Uterus (tissue), 2 donors: ENCODE results near the gene BRCA2.

Experiments used
- POLR2A ChIP-seq, 2 donors: fragments of 450-650 bp; IDR thresholded peaks; one replicate each; pipeline ENCODE4 v1.6.1; 2016; ENCODE audit warnings: antibody characterized with exemption in 2 of 2, mild to moderate bottlenecking in 1 of 2, moderate library complexity in 1 of 2
- TF ChIP-seq, protein P1 (sequence below), 4 experiments: fragments of 200-600 bp in 2 of 4; fragments of 450-650 bp in 2 of 4; sonication (generic) in 2 of 4; IDR thresholded peaks; one replicate each; pipeline ENCODE4 v1.5.1; 2016 to 2019; ENCODE audit warnings: antibody characterized with exemption in 4 of 4, mild to moderate bottlenecking in 2 of 4, moderate library complexity in 1 of 4

DNA sequence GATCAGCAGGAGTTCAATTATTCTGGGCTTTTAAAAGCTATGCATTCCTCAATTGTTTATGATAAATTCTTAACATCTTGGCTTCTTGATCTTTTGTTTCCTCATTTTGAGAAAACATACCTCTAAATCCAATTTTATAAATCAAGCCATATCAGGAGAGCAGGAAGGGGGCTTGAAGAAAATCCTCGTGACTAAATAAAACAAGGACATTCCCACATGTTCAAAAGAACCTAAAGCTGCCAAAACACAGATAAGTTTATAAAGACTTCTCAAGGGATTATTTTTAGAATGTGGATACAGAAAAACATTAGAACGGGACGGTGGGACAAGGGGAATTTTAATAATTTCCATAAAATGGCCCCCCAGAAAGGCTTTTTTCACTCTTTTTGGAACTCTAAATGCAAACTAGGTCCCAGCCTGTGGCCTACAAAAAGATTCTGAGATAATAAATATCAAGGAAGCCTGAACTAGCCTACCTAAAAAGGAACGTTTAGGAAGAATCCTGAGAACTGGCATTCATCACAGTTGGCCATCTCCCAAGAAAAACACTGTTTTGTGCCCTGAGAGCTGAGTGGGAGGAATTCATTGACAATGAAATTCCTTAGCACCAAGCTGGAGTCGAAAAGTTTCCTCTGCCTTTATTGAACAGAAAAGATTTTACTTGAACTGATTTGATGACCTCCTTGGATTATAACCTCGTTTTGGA is 30.2 kb upstream of the BRCA2 start:
- TF ChIP-seq, protein P1, sequence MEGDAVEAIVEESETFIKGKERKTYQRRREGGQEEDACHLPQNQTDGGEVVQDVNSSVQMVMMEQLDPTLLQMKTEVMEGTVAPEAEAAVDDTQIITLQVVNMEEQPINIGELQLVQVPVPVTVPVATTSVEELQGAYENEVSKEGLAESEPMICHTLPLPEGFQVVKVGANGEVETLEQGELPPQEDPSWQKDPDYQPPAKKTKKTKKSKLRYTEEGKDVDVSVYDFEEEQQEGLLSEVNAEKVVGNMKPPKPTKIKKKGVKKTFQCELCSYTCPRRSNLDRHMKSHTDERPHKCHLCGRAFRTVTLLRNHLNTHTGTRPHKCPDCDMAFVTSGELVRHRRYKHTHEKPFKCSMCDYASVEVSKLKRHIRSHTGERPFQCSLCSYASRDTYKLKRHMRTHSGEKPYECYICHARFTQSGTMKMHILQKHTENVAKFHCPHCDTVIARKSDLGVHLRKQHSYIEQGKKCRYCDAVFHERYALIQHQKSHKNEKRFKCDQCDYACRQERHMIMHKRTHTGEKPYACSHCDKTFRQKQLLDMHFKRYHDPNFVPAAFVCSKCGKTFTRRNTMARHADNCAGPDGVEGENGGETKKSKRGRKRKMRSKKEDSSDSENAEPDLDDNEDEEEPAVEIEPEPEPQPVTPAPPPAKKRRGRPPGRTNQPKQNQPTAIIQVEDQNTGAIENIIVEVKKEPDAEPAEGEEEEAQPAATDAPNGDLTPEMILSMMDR (IDR thresholded peaks at IDR 0.05) = no peak
- TF ChIP-seq POLR2A (IDR thresholded peaks at IDR 0.05) = peak in 1 of 2 donors; percentile 23
